HG03442 (cell line): ENCODE data around the gene DDX31.

ENCODE experiments used
- ATAC-seq: cut with Tn5 transposase; IDR thresholded peaks from one replicate; pipeline ENCODE4 v1.9.1; 2021; ENCODE audit warnings: mild to moderate bottlenecking, moderate library complexity; ENCODE audit not compliant: unreplicated experiment

Gene DDX31

GRCh38 chr9:132674485-132674884 is 4.7 kb upstream of the DDX31 start:
- no peak for ATAC-seq

DNA sequence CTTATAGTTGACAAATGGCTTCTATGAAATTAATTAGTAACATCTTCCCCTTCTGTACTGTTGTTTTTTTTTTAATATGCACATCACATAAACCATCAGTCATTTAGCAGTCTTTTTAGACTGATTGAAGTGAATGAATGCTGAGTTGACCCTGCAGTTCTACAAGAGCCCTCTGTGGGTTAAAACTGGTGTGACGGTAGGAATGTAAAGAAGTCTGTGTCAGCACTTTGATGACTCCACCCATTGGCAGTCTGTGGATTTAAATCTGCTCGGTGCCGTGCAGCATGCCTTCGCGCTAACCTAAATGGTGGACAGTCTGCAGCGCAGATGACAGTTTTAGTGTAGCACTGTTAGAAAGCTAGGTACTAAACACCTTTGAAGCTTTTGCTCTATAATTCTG is 3.6 kb upstream of the DDX31 start:
- no peak for ATAC-seq

DNA sequence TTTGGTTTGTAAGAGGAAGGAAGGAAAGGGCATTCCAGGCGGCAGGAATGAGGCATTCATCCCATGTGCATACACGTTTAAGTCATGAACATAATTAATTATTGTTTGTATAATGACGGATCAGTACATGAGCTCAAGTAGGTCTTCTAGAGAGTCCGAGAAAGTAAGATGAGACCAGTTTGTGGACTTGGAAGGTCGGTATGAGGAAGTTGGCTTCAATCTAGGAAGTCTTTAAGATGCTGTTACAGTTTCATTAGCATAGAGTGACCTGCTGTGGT is 2.6 kb upstream of the DDX31 start:
- no peak for ATAC-seq

DNA sequence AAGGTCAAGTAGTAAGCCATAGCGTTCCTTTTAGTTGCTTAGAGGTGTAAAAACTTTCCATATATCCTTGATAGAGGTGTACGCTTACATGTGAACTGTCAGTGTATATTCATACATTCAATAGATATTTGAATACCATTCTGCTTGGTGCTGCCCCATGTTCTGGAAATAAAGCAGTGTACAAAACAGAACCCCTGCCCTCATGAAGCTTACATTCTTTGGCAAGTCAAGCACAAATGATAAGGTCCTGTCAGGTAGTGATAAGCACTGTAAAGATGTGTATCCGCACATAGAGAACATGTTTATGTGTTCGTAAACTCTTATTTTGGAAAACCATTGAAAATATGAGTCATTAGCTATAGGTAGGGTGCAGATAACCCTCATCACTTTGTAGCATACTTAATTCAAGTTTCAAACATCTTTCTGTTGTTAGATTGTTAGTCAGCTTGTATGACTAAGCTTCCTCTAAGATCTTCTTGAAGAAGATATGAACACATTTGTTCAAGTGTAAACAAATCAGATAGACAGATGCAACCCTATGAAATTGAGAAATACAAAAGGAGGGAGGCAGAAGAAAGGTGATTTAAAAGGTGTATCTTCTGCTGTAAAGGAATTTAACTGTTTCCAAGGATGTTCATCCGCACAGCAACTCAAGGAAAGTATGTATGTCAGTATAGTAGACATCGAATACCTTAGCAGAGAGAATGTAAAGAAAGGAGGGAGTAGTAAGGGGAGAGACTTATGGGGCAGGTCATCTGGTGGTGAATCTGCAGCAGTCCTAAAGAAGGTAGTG is 2.0 kb upstream of the DDX31 start:
- no peak for ATAC-seq

DNA sequence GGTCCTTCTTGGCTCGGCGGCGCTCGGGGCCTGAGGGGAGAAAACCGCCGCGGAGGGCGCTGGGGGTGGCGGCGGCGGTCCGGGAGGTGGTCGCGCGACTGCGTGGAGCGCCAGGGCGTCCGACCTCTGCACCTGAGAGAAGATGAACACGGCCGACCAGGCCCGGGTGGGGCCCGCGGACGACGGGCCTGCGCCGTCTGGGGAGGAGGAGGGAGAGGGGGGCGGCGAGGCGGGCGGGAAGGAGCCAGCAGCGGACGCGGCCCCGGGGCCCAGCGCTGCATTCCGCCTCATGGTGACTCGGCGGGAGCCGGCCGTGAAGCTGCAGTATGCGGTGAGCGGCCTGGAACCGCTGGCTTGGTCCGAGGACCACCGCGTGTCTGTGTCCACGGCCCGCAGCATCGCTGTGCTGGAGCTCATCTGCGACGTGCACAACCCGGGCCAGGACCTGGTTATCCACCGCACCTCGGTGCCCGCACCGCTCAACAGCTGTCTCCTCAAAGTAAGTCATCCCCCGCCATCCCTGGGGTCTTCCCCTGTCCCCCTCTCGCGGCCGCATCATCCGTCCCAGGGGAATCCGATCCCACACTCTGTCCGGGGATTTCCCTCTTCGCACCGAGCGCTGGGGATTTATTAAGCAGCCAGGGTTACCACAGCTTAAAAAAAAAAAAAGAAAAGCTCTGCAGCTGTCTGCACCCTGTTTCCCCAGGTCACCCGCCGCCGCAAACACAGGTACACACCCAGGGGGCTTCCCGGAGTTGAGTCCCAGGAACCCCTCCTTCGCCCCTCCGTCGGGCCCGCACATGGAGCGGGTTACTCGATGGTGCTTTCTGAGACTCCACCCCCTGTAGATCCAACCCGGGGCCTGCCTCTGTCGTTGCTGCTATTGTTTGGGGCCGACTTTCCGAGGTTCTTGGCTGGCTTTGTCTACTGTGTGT is 941 bp upstream of the DDX31 start, which contains the start of gene GTF3C4:
TSS of gene GTF3C4 (plus strand) at position 8 of the 935 bp plus-strand sequence. CDS start at position 143, 135 bp downstream.
- peak; percentile 55 for ATAC-seq

GRCh38 chr9:132669319-132669697 is 475 bp downstream of the DDX31 start:
- no peak for ATAC-seq

GRCh38 chr9:132663851-132664250 is 5.9 kb downstream of the DDX31 start:
- ATAC-seq: no peak

GRCh38 chr9:132663117-132663516 is 6.7 kb downstream of the DDX31 start:
- ATAC-seq: no peak

- no peak for ATAC-seq
These were observed 7.4 kb downstream of the DDX31 start for GRCh38 chr9:132662152-132662945.

DNA sequence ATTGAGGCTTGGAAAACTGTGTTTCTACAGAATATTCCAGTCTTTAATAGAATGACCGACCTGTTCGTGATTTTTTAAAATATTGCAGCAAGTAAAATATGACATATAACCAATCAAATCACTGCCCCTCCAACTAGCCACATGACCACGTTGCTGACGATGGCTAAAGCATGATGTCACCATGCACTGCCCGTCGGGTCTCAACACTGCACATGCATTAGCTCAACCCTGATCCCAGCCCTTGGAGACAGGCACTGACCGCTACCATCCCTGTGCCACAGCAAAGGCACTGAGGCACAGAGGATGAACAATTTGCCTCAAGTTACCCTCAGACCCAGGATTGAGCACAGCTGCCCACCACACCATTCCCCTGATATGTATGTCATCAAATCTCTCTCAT is 13.5 kb downstream of the DDX31 start:
- ATAC-seq: no peak

DNA sequence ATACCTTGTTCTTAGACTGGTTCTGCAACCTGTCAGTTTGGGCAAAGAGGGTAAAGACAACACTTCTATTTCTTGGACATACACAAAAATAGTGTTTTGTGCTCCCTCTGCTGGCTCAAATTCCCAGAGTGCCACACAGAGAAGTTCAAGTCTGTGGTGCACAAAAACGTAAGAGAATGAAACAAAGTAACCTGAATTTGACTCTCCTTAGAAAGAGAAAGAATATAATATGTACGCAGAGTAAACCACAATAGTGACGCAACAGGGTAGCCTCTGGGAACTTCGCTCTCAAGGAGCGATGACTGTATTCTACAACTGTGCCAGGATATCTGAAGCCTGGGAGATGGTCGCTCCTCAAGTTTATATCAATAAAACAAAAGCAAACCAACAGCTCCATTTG is 18.5 kb downstream of the DDX31 start:
- ATAC-seq: no peak

GRCh38 chr9:132648685-132649084 is 21.1 kb downstream of the DDX31 start:
- ATAC-seq: no peak

DNA sequence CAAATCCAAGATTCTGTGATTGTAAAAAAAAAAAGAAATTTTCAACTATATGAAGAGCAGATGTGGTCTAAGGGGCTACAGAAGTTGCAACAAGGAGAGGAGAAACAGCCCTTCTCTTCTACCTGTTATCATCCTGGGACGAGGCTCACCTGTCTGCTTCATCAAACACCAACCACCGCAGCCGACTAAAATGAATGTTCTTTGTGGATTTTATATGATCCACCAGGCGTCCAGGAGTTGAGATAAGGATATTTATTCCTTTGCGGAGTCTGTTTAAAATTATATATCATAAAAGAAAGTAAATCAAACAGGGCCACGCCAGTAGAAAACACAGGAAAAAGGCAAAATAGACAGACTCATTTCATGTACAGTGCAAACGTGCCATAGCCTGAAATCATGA is 21.5 kb downstream of the DDX31 start:
- ATAC-seq: no peak

GRCh38 chr9:132647806-132648205 is 22.0 kb downstream of the DDX31 start:
- no peak for ATAC-seq

- no peak for ATAC-seq
These were observed 22.4 kb downstream of the DDX31 start for GRCh38 chr9:132647355-132647754.

- ATAC-seq: no peak
These were observed 23.1 kb downstream of the DDX31 start for GRCh38 chr9:132646726-132647125.

- ATAC-seq: no peak
These were observed 24.1 kb downstream of the DDX31 start for GRCh38 chr9:132645711-132646110.

- ATAC-seq: no peak
These were observed 24.5 kb downstream of the DDX31 start for GRCh38 chr9:132645306-132645705.

DNA sequence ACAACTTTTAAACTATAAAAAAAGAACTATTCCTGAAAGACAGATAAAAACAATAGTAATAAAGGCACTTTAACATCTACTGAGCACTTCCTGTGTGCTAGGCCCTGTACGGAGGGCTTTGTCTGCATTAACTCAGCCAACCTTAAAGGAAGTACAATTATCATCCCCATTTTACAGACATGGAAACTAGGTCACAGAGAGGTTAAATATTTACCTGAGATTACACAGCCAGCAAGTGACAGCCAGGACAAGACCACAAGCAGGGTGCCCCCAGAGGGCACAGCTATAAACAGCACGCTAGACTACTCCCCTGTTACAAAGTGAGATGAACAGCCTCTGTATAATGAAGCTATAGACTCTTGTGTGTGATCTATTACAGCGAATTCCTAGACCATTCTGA is 25.5 kb downstream of the DDX31 start:
- no peak for ATAC-seq

DNA sequence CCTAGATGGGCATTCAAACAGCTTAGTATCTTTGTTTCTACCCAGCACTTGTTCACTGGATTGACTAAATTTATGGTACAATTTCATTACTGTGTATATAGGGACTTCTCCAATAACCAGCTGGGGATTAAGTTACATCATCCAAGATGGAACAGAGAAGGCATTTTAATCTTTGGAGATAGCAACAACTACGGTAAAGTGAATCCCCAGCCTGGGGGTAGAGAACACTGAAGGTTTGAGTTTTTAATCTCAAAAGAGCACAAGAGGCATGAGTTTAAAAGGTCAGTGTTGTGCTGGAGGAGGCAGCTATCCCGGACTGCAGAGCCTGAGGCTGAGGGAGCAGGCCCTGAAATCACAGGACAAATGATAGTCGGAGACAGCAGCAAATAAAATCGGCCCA is 28.6 kb downstream of the DDX31 start:
- ATAC-seq: no peak

- ATAC-seq: no peak
These were observed 30.5 kb downstream of the DDX31 start for GRCh38 chr9:132639322-132639721.
